OCI-LY1 (cell line): Measurements from ENCODE around the gene DSPP.

Experiments
- H2AFZ ChIP-seq: fragments of 200-600 bp; sonication (generic), shearing (Covaris generic); 2 replicates; pipeline ENCODE4 v1.6.0; 2014; ENCODE audit warnings: antibody characterized with exemption, mild to moderate bottlenecking, low read length
- H3F3A ChIP-seq: fragments of 200-600 bp; sonication (generic), shearing (Covaris generic); 2 replicates; pipeline ENCODE4 v1.6.0; 2014; ENCODE audit warnings: mild to moderate bottlenecking, antibody characterized with exemption, low read length, moderate library complexity; ENCODE audit not compliant: insufficient read depth
- H3K27ac ChIP-seq: fragments of 200-600 bp; sonication (generic); 2 replicates; pipeline ENCODE4 v1.5.1; 2014; ENCODE audit warnings: low read length, mixed run types, mild to moderate bottlenecking, low read depth; ENCODE audit not compliant: poor library complexity, severe bottlenecking
- H3K27me3 ChIP-seq: fragments of 200-600 bp; sonication (generic); 2 replicates; pipeline ENCODE4 v1.6.0; 2014; ENCODE audit warnings: antibody characterized with exemption, mild to moderate bottlenecking, low read length, moderate library complexity; ENCODE audit not compliant: insufficient read depth
- H3K36me3 ChIP-seq: fragments of 200-600 bp; sonication (generic); 2 replicates; pipeline ENCODE4 v1.6.1; 2014; ENCODE audit warnings: mild to moderate bottlenecking, antibody characterized with exemption, low read length, moderate library complexity, mixed read lengths; ENCODE audit not compliant: insufficient read depth
- H3K4me1 ChIP-seq: fragments of 200-600 bp; sonication (generic); 2 replicates; pipeline ENCODE4 v1.5.1; 2014; ENCODE audit warnings: mild to moderate bottlenecking, low read length, moderate library complexity; ENCODE audit not compliant: insufficient read depth, severe bottlenecking
- H3K4me2 ChIP-seq: fragments of 200-600 bp; sonication (generic), shearing (Covaris generic); 2 replicates; pipeline ENCODE4 v1.6.1; 2014; ENCODE audit warnings: low read length
- H3K4me3 ChIP-seq: fragments of 200-600 bp; sonication (generic); 2 replicates; pipeline ENCODE4 v1.5.1; 2014; ENCODE audit warnings: low read length, low read depth, mild to moderate bottlenecking, mixed read lengths; ENCODE audit not compliant: poor library complexity, severe bottlenecking
- H3K79me2 ChIP-seq: fragments of 200-600 bp; shearing (Covaris generic); 2 replicates; pipeline ENCODE4 v1.6.1; 2016; ENCODE audit warnings: mixed run types, low read length, mixed read lengths; ENCODE audit not compliant: insufficient read depth
- H3K9ac ChIP-seq: fragments of 200-600 bp; sonication (generic), shearing (Covaris generic); 2 replicates; pipeline ENCODE4 v1.6.1; 2014; ENCODE audit warnings: mild to moderate bottlenecking, low read length, mixed read lengths
- H3K9me2 ChIP-seq: fragments of 200-600 bp; sonication (generic), shearing (Covaris generic); 2 replicates; pipeline ENCODE4 v1.6.1; 2014; ENCODE audit warnings: low read depth, mild to moderate bottlenecking, low read length, mixed read lengths
- H3K9me3 ChIP-seq: fragments of 200-600 bp; shearing (Covaris generic); 2 replicates; pipeline ENCODE4 v1.6.1; 2014; ENCODE audit warnings: low read length, mixed read lengths
- H4K20me1 ChIP-seq: fragments of 200-600 bp; sonication (generic), shearing (Covaris generic); 2 replicates; pipeline ENCODE4 v1.6.0; 2016; ENCODE audit warnings: mild to moderate bottlenecking, low read length; ENCODE audit not compliant: insufficient read depth
- CTCF ChIP-seq: fragments of 200-600 bp; sonication (generic), shearing (Covaris generic); IDR thresholded peaks from 2 replicates; pipeline ENCODE4 v1.5.1; 2017; ENCODE audit warnings: mild to moderate bottlenecking, antibody characterized with exemption, low read length, moderate library complexity, mixed read lengths
- EZH2 ChIP-seq: fragments of 200-600 bp; sonication (generic), shearing (Covaris generic); IDR thresholded peaks from 2 replicates; pipeline ENCODE4 v1.8.0; 2017; ENCODE audit warnings: borderline replicate concordance, mixed run types, mild to moderate bottlenecking, antibody characterized with exemption, low read length, moderate library complexity, mixed read lengths

The DSPP gene

GRCh38 chr4:87620086-87620485, 11.8 kb downstream of the DSPP start:
- Histone ChIP-seq H3K4me3 (no peak overlapping the region), H3K27ac (no peak overlapping the region), H4K20me1 (no peaks in the 10 kb centered on the region), H3K9me3 (no peaks in the 10 kb centered on the region), H2AFZ (no peak overlapping the region), H3K9me2 (no peaks in the 10 kb centered on the region), H3K27me3 (no peaks in the 10 kb centered on the region), H3K4me1 (no peaks in the 10 kb centered on the region), H3F3A (no peaks in the 10 kb centered on the region), H3K36me3 (no peaks in the 10 kb centered on the region), H3K79me2 (no peaks in the 10 kb centered on the region), H3K9ac (no peak overlapping the region), H3K4me2 (no peak overlapping the region)
- TF ChIP-seq CTCF (no peak), EZH2 (no peak)

GRCh38 chr4:87620491-87620890, 12.2 kb downstream of the DSPP start:
- Histone ChIP-seq H2AFZ (no peak overlapping the region), H3K27ac (no peak overlapping the region), H3F3A (no peaks in the 10 kb centered on the region), H3K4me3 (no peak overlapping the region), H3K79me2 (no peaks in the 10 kb centered on the region), H3K36me3 (no peaks in the 10 kb centered on the region), H3K4me1 (no peaks in the 10 kb centered on the region), H3K4me2 (no peak overlapping the region), H3K27me3 (no peaks in the 10 kb centered on the region), H3K9ac (no peak overlapping the region), H4K20me1 (no peaks in the 10 kb centered on the region), H3K9me2 (no peaks in the 10 kb centered on the region), H3K9me3 (no peaks in the 10 kb centered on the region)
- TF ChIP-seq CTCF, result no peak
- TF ChIP-seq EZH2, result no peak

- Histone ChIP-seq H3K27ac (no peak overlapping the region), H3K9ac (no peak overlapping the region), H3K9me3 (no peaks in the 10 kb centered on the region), H3K4me2 (no peak overlapping the region), H2AFZ (no peak overlapping the region), H3K79me2 (no peaks in the 10 kb centered on the region), H3K9me2 (no peaks in the 10 kb centered on the region), H3K4me1 (no peaks in the 10 kb centered on the region), H3F3A (no peaks in the 10 kb centered on the region), H3K27me3 (no peaks in the 10 kb centered on the region; the same call in 1 of the 2 replicates), H4K20me1 (no peaks in the 10 kb centered on the region), H3K4me3 (no peak overlapping the region), H3K36me3 (no peaks in the 10 kb centered on the region)
- TF ChIP-seq CTCF (no peak), EZH2 (no peak)
Measured at GRCh38 chr4:87622303-87622702, 14.0 kb downstream of the DSPP start.
